ENCODE data around the gene KIF26B.

DNA sequence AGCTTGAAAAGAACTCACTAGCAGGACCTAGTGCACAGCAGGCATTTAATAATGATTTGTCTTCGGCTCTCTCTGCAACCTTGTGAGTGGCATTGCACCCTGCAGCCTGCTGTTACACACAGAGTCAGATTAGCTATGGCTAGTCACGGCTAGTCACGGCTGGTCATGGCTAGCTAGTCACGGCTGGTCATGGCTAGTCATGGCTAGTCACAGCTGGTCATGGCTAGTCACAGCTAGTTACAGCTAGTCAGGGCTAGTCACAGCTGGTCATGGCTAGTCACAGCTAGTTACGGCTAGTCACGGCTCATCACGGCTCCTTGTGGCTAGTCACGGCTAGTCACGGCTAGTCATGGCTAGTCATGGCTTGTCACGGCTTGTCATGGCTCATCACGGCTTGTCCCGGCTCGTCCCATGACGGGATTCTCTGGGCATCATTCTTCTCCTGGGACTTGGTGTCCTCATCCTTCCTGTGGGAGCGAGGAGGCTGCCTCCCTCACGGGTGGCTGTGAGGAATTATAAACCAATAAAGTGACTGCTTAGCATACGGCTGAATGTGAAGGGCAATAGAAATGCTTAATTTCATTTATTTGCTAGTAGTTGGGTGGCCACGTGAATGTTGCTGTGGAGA lies 12.5 kb upstream of the KIF26B start:
- TF ChIP-seq EZH2phosphoT487 (IDR thresholded peaks at IDR 0.05; ENCODE audit: insufficient read depth, low read depth), result no peak
- TF ChIP-seq EZH2 (IDR thresholded peaks at IDR 0.05; ENCODE audit: insufficient read depth, poor library complexity, severe bottlenecking), result no peak

Data from GM23248 (cell line).